ENCODE data around the gene EFEMP1.

EFEMP1 gene

GRCh38 chr2:55932843-55933242 lies 9.3 kb upstream of the EFEMP1 start:
- no peak for FAIRE-seq

- no peak for FAIRE-seq
Observed at GRCh38 chr2:55931281-55931680, 7.7 kb upstream of the EFEMP1 start.

- no peak for FAIRE-seq
Observed at GRCh38 chr2:55929476-55929875, 5.9 kb upstream of the EFEMP1 start.

- no peak for FAIRE-seq
Observed at GRCh38 chr2:55926974-55927373, 3.4 kb upstream of the EFEMP1 start.

- no peak for FAIRE-seq
Observed at GRCh38 chr2:55926246-55926645, 2.7 kb upstream of the EFEMP1 start.

- FAIRE-seq, result no peak
Observed at GRCh38 chr2:55923982-55924321, 370 bp upstream of the EFEMP1 start.

GRCh38 chr2:55922291-55922907 lies 1.2 kb downstream of the EFEMP1 start:
- no peak for FAIRE-seq

GRCh38 chr2:55919574-55919973 lies 4.0 kb downstream of the EFEMP1 start:
- no peak for FAIRE-seq

GRCh38 chr2:55918856-55919255 lies 4.7 kb downstream of the EFEMP1 start:
- no peak for FAIRE-seq

- FAIRE-seq, result no peak
Observed at GRCh38 chr2:55917713-55918390, 5.7 kb downstream of the EFEMP1 start.

GRCh38 chr2:55917117-55917516 lies 6.5 kb downstream of the EFEMP1 start:
- FAIRE-seq, result no peak

- FAIRE-seq, result no peak
Observed at GRCh38 chr2:55916473-55917049, 7.0 kb downstream of the EFEMP1 start.

- no peak for FAIRE-seq
Observed at GRCh38 chr2:55914786-55915185, 8.8 kb downstream of the EFEMP1 start.

- no peak for FAIRE-seq
Observed at GRCh38 chr2:55912926-55913325, 10.7 kb downstream of the EFEMP1 start.

- FAIRE-seq, result no peak
Observed at GRCh38 chr2:55910077-55910476, 13.5 kb downstream of the EFEMP1 start.

- no peak for FAIRE-seq
Observed at GRCh38 chr2:55907686-55908085, 15.9 kb downstream of the EFEMP1 start.

- FAIRE-seq, result no peak
Observed at GRCh38 chr2:55906993-55907392, 16.6 kb downstream of the EFEMP1 start.

GRCh38 chr2:55903727-55904126 lies 19.9 kb downstream of the EFEMP1 start:
- no peak for FAIRE-seq

GRCh38 chr2:55902971-55903370 lies 20.6 kb downstream of the EFEMP1 start:
- FAIRE-seq, result no peak

GRCh38 chr2:55902429-55902828 lies 21.2 kb downstream of the EFEMP1 start:
- no peak for FAIRE-seq

GRCh38 chr2:55901941-55902340 lies 21.6 kb downstream of the EFEMP1 start:
- FAIRE-seq, result no peak

GRCh38 chr2:55901322-55901721 lies 22.3 kb downstream of the EFEMP1 start:
- FAIRE-seq, result no peak

- FAIRE-seq, result no peak
Observed at GRCh38 chr2:55899881-55900280, 23.7 kb downstream of the EFEMP1 start.

GRCh38 chr2:55898386-55899040 lies 25.1 kb downstream of the EFEMP1 start:
- FAIRE-seq, result no peak
